Uterus (tissue), 4 donors: ENCODE results near the gene CBLC. TPM values are rescaled to one million over a fixed set of nuclear protein-coding genes. Genes with fewer than 3 reads are reported as not detected.

Source experiments
- DNase-seq, 2 donors: peaks; one replicate each; pipeline ENCODE4 v3.0.0-alpha.2; 2019 to 2020
- H3K27ac ChIP-seq, 2 donors: fragments of 200-600 bp; sonication (generic); 1 replicate in 1 of 2; 2 replicates in 1 of 2; pipeline ENCODE4 v1.5.1; 2016 to 2018
- H3K27me3 ChIP-seq, 2 donors: fragments of 200-600 bp; sonication (generic); one replicate each; pipeline ENCODE4 v1.5.1; 2018 to 2019; ENCODE audit warnings: control low read depth in 1 of 2
- H3K36me3 ChIP-seq, 2 donors: fragments of 200-600 bp; sonication (generic); one replicate each; pipeline ENCODE4 v1.5.1; 2019; ENCODE audit warnings: control low read depth in 1 of 2
- H3K4me1 ChIP-seq, 2 donors: fragments of 200-600 bp; sonication (generic); one replicate each; pipeline ENCODE4 v1.5.1; 2018 to 2019; ENCODE audit warnings: control low read depth in 1 of 2
- H3K4me3 ChIP-seq, 2 donors: fragments of 200-600 bp; sonication (generic); 1 replicate in 1 of 2; 2 replicates in 1 of 2; pipeline ENCODE4 v1.5.1; 2018 to 2019; ENCODE audit warnings: mild to moderate bottlenecking in 1 of 2
- H3K9me3 ChIP-seq, 2 donors: fragments of 200-600 bp; sonication (generic); one replicate each; pipeline ENCODE4 v1.5.1; 2019; ENCODE audit warnings: control low read depth in 1 of 2
- POLR2A ChIP-seq, 2 donors: fragments of 450-650 bp; IDR thresholded peaks; one replicate each; pipeline ENCODE4 v1.6.1; 2016; ENCODE audit warnings: antibody characterized with exemption in 2 of 2, mild to moderate bottlenecking in 1 of 2, moderate library complexity in 1 of 2
- intact Hi-C: fragments of 100-400 bp; cut with DNase I; formaldehyde crosslinking; loops from one replicate; pipeline ENCODE4 v1.15.1; 2023; ENCODE audit warnings: low total_unique reads
- total RNA-seq, 4 donors: library from RNA; depleted of rRNA in 3 of 4; stranded (reverse); fragments of >200 nt in 3 of 4; gene quantifications; one replicate each; pipeline versions ENCODE4 v1.1.0 to v1.2.4, GENCODE V29; 2014 to 2023
- TF ChIP-seq, protein P1 (sequence below), 4 experiments: fragments of 200-600 bp in 2 of 4; fragments of 450-650 bp in 2 of 4; sonication (generic) in 2 of 4; IDR thresholded peaks; one replicate each; pipeline ENCODE4 v1.5.1; 2016 to 2019; ENCODE audit warnings: antibody characterized with exemption in 4 of 4, mild to moderate bottlenecking in 2 of 4, moderate library complexity in 1 of 4
- donor health status: DM: yes; HTN: yes; CAD: no.

CBLC gene, protein sequence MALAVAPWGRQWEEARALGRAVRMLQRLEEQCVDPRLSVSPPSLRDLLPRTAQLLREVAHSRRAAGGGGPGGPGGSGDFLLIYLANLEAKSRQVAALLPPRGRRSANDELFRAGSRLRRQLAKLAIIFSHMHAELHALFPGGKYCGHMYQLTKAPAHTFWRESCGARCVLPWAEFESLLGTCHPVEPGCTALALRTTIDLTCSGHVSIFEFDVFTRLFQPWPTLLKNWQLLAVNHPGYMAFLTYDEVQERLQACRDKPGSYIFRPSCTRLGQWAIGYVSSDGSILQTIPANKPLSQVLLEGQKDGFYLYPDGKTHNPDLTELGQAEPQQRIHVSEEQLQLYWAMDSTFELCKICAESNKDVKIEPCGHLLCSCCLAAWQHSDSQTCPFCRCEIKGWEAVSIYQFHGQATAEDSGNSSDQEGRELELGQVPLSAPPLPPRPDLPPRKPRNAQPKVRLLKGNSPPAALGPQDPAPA
- 1 to 10 TPM in 1 of 4 donors, under 1 TPM in 1, not detected in 2; 0.29 to 5.8 TPM for total RNA-seq

DNA sequence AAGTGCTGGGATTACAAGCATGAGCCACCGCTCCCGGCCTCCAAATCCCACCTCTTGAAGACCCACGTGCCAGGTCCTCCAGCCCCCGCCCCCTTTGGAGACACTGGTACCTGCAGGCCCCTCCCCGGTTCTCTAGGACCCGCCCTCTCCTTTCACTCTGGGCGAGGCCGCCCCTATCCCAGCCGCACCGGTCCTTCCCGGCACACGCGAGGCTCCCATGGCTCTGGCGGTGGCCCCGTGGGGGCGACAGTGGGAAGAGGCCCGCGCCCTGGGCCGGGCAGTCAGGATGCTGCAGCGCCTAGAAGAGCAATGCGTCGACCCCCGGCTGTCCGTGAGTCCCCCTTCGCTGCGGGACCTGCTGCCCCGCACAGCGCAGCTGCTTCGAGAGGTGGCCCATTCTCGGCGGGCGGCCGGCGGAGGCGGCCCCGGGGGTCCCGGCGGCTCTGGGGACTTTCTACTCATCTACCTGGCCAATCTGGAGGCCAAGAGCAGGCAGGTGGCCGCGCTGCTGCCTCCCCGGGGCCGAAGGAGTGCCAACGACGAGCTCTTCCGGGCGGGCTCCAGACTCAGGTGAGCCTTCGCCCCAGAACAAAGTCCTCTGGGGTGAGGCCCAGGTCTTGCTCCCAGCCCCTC, at the start of gene CBLC:
CBLC (plus strand) TSS at position 176 of the 633 bp plus-strand sequence; CDS start at position 218, 42 bp downstream.
- Histone ChIP-seq H3K4me3 (no peak within 1 kb of the TSS), H3K27ac (no peak within 1 kb of the TSS), H3K4me1 (peaks cover 0 to 6% of the 10 kb centered on the region in 2 donors), H3K9me3 (no peaks in the 10 kb centered on the region), H3K36me3 (no peaks in the 10 kb centered on the region), H3K27me3 (no peaks in the 10 kb centered on the region)
- TF ChIP-seq, protein P1, sequence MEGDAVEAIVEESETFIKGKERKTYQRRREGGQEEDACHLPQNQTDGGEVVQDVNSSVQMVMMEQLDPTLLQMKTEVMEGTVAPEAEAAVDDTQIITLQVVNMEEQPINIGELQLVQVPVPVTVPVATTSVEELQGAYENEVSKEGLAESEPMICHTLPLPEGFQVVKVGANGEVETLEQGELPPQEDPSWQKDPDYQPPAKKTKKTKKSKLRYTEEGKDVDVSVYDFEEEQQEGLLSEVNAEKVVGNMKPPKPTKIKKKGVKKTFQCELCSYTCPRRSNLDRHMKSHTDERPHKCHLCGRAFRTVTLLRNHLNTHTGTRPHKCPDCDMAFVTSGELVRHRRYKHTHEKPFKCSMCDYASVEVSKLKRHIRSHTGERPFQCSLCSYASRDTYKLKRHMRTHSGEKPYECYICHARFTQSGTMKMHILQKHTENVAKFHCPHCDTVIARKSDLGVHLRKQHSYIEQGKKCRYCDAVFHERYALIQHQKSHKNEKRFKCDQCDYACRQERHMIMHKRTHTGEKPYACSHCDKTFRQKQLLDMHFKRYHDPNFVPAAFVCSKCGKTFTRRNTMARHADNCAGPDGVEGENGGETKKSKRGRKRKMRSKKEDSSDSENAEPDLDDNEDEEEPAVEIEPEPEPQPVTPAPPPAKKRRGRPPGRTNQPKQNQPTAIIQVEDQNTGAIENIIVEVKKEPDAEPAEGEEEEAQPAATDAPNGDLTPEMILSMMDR (IDR thresholded peaks at IDR 0.05): no peak
- TF ChIP-seq POLR2A (IDR thresholded peaks at IDR 0.05): peak in 1 of 2 donors; percentile 32
- intact Hi-C loops: no loop called here
- no peak for DNase-seq

DNA sequence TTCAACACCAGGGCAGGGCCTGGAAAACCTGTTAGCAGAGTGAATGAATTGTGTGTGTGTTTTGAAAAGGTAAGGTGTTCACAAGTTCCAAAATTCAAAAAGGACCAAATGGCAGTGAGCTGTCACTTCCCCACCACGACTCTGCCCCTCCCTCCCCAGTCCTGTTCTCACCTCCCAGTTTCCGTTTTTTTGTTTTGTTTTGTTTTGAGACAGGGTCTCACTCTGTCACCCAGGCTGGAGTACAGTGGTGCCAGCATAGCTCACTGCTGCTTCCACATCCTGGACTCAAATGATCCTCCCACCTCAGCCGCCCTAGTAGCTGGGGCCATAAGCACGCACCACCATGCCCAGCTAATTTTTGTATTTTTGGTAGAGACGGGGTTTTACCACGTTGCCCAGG, 49.5 kb upstream of the CBLC start:
- intact Hi-C loops: loop anchor here (10.0 kb wide), 1 partner anchor 117 kb away; the partner anchor contains the start of gene NECTIN2
- Histone ChIP-seq H3K27ac (no peak overlapping the region), H3K36me3 (no peaks in the 10 kb centered on the region), H3K4me1 (peaks cover 0 to 4% of the 10 kb centered on the region in 2 donors), H3K4me3 (no peak overlapping the region), H3K9me3 (no peaks in the 10 kb centered on the region), H3K27me3 (no peaks in the 10 kb centered on the region)
- DNase-seq: no peak
- no peak for TF ChIP-seq POLR2A (IDR thresholded peaks at IDR 0.05)
- TF ChIP-seq, protein P1 (IDR thresholded peaks at IDR 0.05): no peak

DNA sequence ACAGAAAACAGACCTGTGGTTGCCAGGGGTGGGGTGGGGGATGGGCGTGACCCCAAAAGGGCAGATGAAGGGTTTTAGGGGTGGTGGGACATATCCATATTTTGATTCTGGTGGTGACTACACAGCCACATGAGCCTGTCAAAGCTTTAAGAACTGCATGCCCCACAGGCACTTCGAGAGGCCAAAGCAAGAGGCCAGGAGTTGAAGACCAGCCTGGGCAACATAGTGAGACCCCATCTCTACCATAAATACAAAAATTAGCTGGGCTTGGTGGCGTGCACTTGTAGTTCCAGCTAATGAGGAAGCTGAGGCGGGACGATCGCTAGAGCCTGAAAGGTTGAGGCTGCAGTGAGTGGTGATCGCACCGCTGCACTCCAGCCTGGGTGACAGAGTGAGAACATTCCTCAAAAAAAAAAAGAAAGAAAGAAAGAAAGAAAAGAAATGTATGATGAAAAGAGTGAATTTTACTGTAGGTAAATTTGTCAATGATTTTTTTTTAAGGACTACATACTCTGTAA, 48.1 kb upstream of the CBLC start:
- no peaks in the 10 kb centered on the region for H3K9me3 ChIP-seq
- intact Hi-C loops: loop anchor here (10.0 kb wide), 1 partner anchor 115 kb away; the partner anchor contains the start of gene NECTIN2
- no peak for TF ChIP-seq POLR2A (IDR thresholded peaks at IDR 0.05)
- TF ChIP-seq, protein P1 (IDR thresholded peaks at IDR 0.05): no peak

DNA sequence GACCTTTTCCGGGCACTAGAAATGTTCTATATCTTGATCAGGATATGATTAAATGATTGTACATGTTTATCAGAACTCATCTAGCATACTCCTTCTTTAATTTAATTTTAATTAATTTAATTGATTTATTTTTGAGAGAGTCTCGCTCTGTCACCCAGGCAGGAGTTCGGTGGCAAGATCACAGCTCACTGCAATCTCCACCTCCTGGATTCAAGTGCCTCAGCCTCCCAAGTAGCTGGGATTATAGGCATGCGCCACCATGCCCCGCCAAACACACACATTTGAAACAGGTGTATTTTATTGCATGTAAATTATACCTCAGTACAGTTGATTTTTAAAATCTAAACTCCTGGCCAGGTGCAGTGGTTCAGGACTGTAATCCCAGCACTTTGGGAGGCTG, 46.6 kb upstream of the CBLC start:
- Histone ChIP-seq H3K9me3 (no peaks in the 10 kb centered on the region), H3K4me1 (no peaks in the 10 kb centered on the region), H3K27me3 (no peaks in the 10 kb centered on the region), H3K36me3 (no peaks in the 10 kb centered on the region), H3K27ac (no peak overlapping the region), H3K4me3 (no peak overlapping the region)
- no peak for DNase-seq
- intact Hi-C loops: no loop called here
- TF ChIP-seq POLR2A (IDR thresholded peaks at IDR 0.05): no peak
- TF ChIP-seq, protein P1 (IDR thresholded peaks at IDR 0.05): no peak

More for the DNA sequence above, 48.1 kb upstream of the CBLC start:
- Histone ChIP-seq H3K4me3 (no peak overlapping the region), H3K4me1 (no peaks in the 10 kb centered on the region), H3K36me3 (no peaks in the 10 kb centered on the region), H3K27ac (no peak overlapping the region), H3K27me3 (no peaks in the 10 kb centered on the region)
- DNase-seq: no peak
